SK-N-SH (cell line): ENCODE measurements around the gene NCAPH2. TPM values are rescaled to one million over a fixed set of nuclear protein-coding genes. Genes with fewer than 3 reads are reported as not detected.

Experiments
- CTCF ChIA-PET: fragments of 300-600, 350-600 bp; formaldehyde crosslinking; extraction: SDS; loops from one replicate; lab custom pipeline; 2021; lab: Yijun Ruan, JAX
- POLR2A ChIA-PET: fragments of 350-600 bp; sonication (Branson Sonifier 250); formaldehyde crosslinking; extraction: SDS; loops from one replicate; lab custom pipeline; 2020; ENCODE audit warnings: antibody characterized with exemption, inconsistent platforms; lab: Yijun Ruan, JAX
- DNase-seq: peaks from one replicate; pipeline ENCODE4 v3.0.0; 2012
- H2AFZ ChIP-seq: fragments of 200-600 bp; sonication (generic); 2 replicates; pipeline ENCODE4 v1.8.1; 2016; ENCODE audit warnings: antibody characterized with exemption, mild to moderate bottlenecking, low read depth
- H3F3A ChIP-seq: fragments of 200-600 bp; sonication (generic); replicated peaks from 2 replicates; pipeline ENCODE3; 2016; ENCODE audit warnings: antibody characterized with exemption, mild to moderate bottlenecking; ENCODE audit not compliant: insufficient read depth
- H3K27ac ChIP-seq, 2 experiments: fragments of 200-500 bp in 1 of 2; fragments of 200-600 bp in 1 of 2; sonication (Bioruptor generic) in 1 of 2; sonication (generic), shearing (Covaris generic) in 1 of 2; 2 replicates each; pipeline versions ENCODE4 v1.5.1 to v1.6.1; 2014 to 2016; ENCODE audit warnings: low read depth in 2 of 2, inconsistent platforms in 1 of 2, low read length in 1 of 2, mild to moderate bottlenecking in 1 of 2, mixed read lengths in 1 of 2
- H3K27me3 ChIP-seq: fragments of 200-600 bp; sonication (generic), shearing (Covaris generic); 2 replicates; pipeline ENCODE4 v1.6.1; 2016; ENCODE audit warnings: mixed run types; ENCODE audit not compliant: insufficient read depth
- H3K36me3 ChIP-seq, 2 experiments: fragments of 200-500 bp in 1 of 2; fragments of 200-600 bp in 1 of 2; sonication (Bioruptor generic) in 1 of 2; sonication (generic) in 1 of 2; replicated peaks in 1 of 2; 2 replicates each; pipeline versions ENCODE3 to v1.5.1; 2014 to 2016; ENCODE audit warnings: low read length in 1 of 2, mild to moderate bottlenecking in 1 of 2; ENCODE audit not compliant: insufficient read depth in 2 of 2, control insufficient read depth in 1 of 2
- H3K4me1 ChIP-seq, 2 experiments: fragments of 200-500 bp in 1 of 2; fragments of 200-600 bp in 1 of 2; sonication (Bioruptor generic) in 1 of 2; sonication (generic), shearing (Covaris generic) in 1 of 2; 2 replicates each; pipeline versions ENCODE4 v1.5.1 to v1.6.1; 2014 to 2016; ENCODE audit warnings: low read depth in 1 of 2, low read length in 1 of 2, mixed run types in 1 of 2; ENCODE audit not compliant: insufficient read depth in 2 of 2, control insufficient read depth in 1 of 2
- H3K4me2 ChIP-seq: fragments of 200-600 bp; sonication (generic), shearing (Covaris generic); 2 replicates; pipeline ENCODE4 v1.6.1; 2017; ENCODE audit warnings: mixed run types
- H3K4me3 ChIP-seq, 2 experiments: fragments of 200-500 bp in 1 of 2; fragments of 200-600 bp in 1 of 2; sonication (Bioruptor generic) in 1 of 2; sonication (generic), shearing (Covaris generic) in 1 of 2; 2 replicates each; pipeline versions ENCODE4 v1.5.1 to v1.8.1; 2014 to 2016; ENCODE audit warnings: low read depth in 2 of 2, inconsistent platforms in 1 of 2, low read length in 1 of 2, mild to moderate bottlenecking in 1 of 2, mixed read lengths in 1 of 2, moderate library complexity in 1 of 2
- H3K79me2 ChIP-seq: fragments of 200-600 bp; sonication (generic); 2 replicates; pipeline ENCODE4 v1.8.1; 2017; ENCODE audit warnings: mild to moderate bottlenecking; ENCODE audit not compliant: insufficient read depth
- H3K9ac ChIP-seq: fragments of 200-600 bp; sonication (generic); 2 replicates; pipeline ENCODE4 v1.6.1; 2017; ENCODE audit warnings: mixed run types
- H3K9me2 ChIP-seq: fragments of 200-600 bp; sonication (generic); 2 replicates; pipeline ENCODE4 v1.6.1; 2017; ENCODE audit warnings: mixed run types
- H3K9me3 ChIP-seq: fragments of 200-600 bp; sonication (generic); 2 replicates; pipeline ENCODE4 v1.6.1; 2017; ENCODE audit warnings: mixed run types, mild to moderate bottlenecking, moderate library complexity
- H4K20me1 ChIP-seq: fragments of 200-600 bp; sonication (generic); 2 replicates; pipeline ENCODE4 v1.6.1; 2017; ENCODE audit warnings: mild to moderate bottlenecking, mixed run types; ENCODE audit not compliant: insufficient read depth
- ELF1 ChIP-seq: IDR thresholded peaks from 2 replicates; pipeline ENCODE4 v1.4.0; 2012
- FOSL2 ChIP-seq: IDR thresholded peaks from 2 replicates; pipeline ENCODE4 v1.4.0; 2012; ENCODE audit warnings: low read depth, mild to moderate bottlenecking, moderate library complexity, borderline replicate concordance
- FOXJ3 ChIP-seq: sonication (generic); formaldehyde crosslinking; IDR thresholded peaks from 2 replicates; pipeline ENCODE4 v1.5.1; 2020; ENCODE audit warnings: mild to moderate bottlenecking, missing genetic modification reagents
- GABPA ChIP-seq: IDR thresholded peaks from 2 replicates; pipeline ENCODE4 v1.4.0; 2012; ENCODE audit warnings: low read depth, mild to moderate bottlenecking
- MEF2A ChIP-seq: IDR thresholded peaks from 2 replicates; pipeline ENCODE4 v1.4.0; 2012; ENCODE audit warnings: low read depth, borderline replicate concordance
- NFIC ChIP-seq: IDR thresholded peaks from 2 replicates; pipeline ENCODE4 v1.4.0; 2012; ENCODE audit warnings: borderline replicate concordance
- NRF1 ChIP-seq: IDR thresholded peaks from 2 replicates; pipeline ENCODE4 v1.6.1; 2012; ENCODE audit warnings: low read depth, mild to moderate bottlenecking, low read length
- POLR2AphosphoS5 ChIP-seq: IDR thresholded peaks from 2 replicates; pipeline ENCODE4 v1.6.1; 2012; ENCODE audit warnings: low read depth, low read length
- RAD21 ChIP-seq: IDR thresholded peaks from 2 replicates; pipeline ENCODE4 v1.6.1; 2012; ENCODE audit warnings: mild to moderate bottlenecking, low read length
- RCOR1 ChIP-seq: fragments of 150-350 bp; IDR thresholded peaks from 2 replicates; pipeline ENCODE4 v1.6.1; 2017; ENCODE audit warnings: antibody characterized with exemption, low read length
- TEAD4 ChIP-seq: IDR thresholded peaks from 2 replicates; pipeline ENCODE4 v1.4.0; 2012; ENCODE audit warnings: mild to moderate bottlenecking, borderline replicate concordance; ENCODE audit not compliant: insufficient read depth
- WGBS: methylation state at CpG from one replicate; pipeline ENCODE4 v1.1.6; 2017; ENCODE audit warnings: low lambda C conversion rate; 5-methylcytosine and 5-hydroxymethylcytosine counted together
- polyA plus RNA-seq, 3 experiments: library from polyadenylated mRNA; depleted of rRNA; stranded (reverse); fragments of >200 nt; gene quantifications; 2 replicates each; pipeline ENCODE4 v1.2.3, GENCODE V29; 2012
- TF ChIP-seq, protein P1 (sequence below): IDR thresholded peaks from 2 replicates; pipeline ENCODE4 v1.6.1; 2012; ENCODE audit warnings: mild to moderate bottlenecking, low read depth, low read length, moderate library complexity
- TF ChIP-seq, protein P2 (sequence below): IDR thresholded peaks from 2 replicates; pipeline ENCODE4 v1.4.0; 2012; ENCODE audit warnings: low read depth, borderline replicate concordance
- TF ChIP-seq, protein P3 (sequence below): fragments of 150-350 bp; IDR thresholded peaks from 2 replicates; pipeline ENCODE4 v1.6.1; 2016; ENCODE audit warnings: mild to moderate bottlenecking, low read depth, low read length
- TF ChIP-seq, protein P4 (sequence below): fragments of 200-600 bp; sonication (generic); IDR thresholded peaks from 2 replicates; pipeline ENCODE4 v1.6.1; 2017; ENCODE audit warnings: antibody characterized with exemption, mild to moderate bottlenecking, moderate library complexity
- TF ChIP-seq, protein P5 (sequence below): IDR thresholded peaks from 2 replicates; pipeline ENCODE4 v1.4.0; 2012; ENCODE audit warnings: low read depth, borderline replicate concordance
- TF ChIP-seq, protein P6 (sequence below): fragments of 150-350 bp; IDR thresholded peaks from 2 replicates; pipeline ENCODE4 v1.6.1; 2017; ENCODE audit warnings: antibody characterized with exemption, low read length, low read depth, borderline replicate concordance

The NCAPH2 gene
- polyA plus RNA-seq, 1 of the 3 experiments (the other 2 are of a cell fraction), result 22.4 TPM

DNA sequence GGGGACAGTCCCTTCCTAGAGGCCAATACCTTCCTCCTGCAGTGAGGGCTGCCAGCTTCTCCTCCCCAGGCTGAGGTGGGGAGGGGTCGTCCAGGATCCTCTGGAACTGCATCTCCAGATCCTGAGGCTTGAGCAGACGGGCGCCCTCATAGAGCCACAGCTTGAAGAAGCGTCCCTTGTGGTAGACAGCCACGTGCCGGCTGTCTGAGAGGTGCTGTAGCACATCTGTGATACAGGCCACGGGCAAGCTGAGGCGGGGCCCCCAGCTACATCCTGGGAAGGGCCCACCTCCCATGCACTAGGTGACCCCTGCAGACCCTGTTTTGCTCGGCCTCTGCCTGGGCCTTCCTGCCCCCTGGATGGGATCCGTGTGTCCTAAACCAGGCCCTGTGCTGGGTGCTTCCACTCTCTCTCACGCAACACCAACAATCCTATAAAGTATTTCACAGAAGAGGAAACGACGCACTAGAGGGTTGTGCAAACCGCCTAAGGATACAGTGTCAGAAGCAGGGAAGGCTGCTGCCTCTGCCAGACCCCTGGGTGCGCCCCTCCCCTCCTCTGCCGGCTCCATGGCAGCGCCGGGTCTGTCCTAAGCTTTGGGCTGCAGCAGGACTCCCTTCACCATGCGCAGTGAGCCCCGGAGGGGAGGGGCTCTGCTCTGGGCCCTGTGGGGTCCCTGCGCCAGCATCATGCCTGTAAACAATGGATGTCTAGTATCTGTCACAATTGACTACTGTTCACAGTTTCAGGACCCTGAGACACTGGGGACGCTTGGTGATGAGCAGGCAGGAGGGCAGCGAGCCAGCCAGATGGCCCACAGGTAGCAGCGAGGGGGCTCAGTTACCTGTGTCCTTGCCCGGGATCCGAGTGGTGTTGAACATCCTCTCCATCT is 65.7 kb downstream of the NCAPH2 start:
- no peak overlapping the region for H3K9ac ChIP-seq
- peaks cover 0 to 72% of the 10 kb centered on the region in 2 experiments for H3K36me3 ChIP-seq
- no peak for DNase-seq
- H3K27me3 ChIP-seq, result no peaks in the 10 kb centered on the region
- 92% methylated on average over 5 of the region's 26 CpGs for WGBS
- H3K27ac ChIP-seq, result no peak overlapping the region
- H2AFZ ChIP-seq, result no peak overlapping the region
- no peak overlapping the region for H3K4me2 ChIP-seq
- no peak overlapping the region for H3K4me3 ChIP-seq
- H4K20me1 ChIP-seq, result no peaks in the 10 kb centered on the region
- ChIA-PET CTCF (interaction anchor here (1.2 to 9.0 kb wide), 4 partner anchors 9 to 48 kb away, joined by 3 to 73 read pairs (median 22); partner anchors contain the start of genes SCO2 and SYCE3), POLR2A (interaction anchor here (0.6 kb wide), 1 partner anchor 43 kb away, joined by 3 read pairs; no protein-coding TSS in a partner anchor)
- TF ChIP-seq, protein P1, sequence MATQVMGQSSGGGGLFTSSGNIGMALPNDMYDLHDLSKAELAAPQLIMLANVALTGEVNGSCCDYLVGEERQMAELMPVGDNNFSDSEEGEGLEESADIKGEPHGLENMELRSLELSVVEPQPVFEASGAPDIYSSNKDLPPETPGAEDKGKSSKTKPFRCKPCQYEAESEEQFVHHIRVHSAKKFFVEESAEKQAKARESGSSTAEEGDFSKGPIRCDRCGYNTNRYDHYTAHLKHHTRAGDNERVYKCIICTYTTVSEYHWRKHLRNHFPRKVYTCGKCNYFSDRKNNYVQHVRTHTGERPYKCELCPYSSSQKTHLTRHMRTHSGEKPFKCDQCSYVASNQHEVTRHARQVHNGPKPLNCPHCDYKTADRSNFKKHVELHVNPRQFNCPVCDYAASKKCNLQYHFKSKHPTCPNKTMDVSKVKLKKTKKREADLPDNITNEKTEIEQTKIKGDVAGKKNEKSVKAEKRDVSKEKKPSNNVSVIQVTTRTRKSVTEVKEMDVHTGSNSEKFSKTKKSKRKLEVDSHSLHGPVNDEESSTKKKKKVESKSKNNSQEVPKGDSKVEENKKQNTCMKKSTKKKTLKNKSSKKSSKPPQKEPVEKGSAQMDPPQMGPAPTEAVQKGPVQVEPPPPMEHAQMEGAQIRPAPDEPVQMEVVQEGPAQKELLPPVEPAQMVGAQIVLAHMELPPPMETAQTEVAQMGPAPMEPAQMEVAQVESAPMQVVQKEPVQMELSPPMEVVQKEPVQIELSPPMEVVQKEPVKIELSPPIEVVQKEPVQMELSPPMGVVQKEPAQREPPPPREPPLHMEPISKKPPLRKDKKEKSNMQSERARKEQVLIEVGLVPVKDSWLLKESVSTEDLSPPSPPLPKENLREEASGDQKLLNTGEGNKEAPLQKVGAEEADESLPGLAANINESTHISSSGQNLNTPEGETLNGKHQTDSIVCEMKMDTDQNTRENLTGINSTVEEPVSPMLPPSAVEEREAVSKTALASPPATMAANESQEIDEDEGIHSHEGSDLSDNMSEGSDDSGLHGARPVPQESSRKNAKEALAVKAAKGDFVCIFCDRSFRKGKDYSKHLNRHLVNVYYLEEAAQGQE, result no peak
- TF ChIP-seq POLR2AphosphoS5 (no peak), GABPA (no peak), RAD21 (no peak), RCOR1 (no peak), NRF1 (no peak), FOSL2 (no peak), ELF1 (no peak), TEAD4 (no peak), MEF2A (no peak), NFIC (no peak), FOXJ3 (no peak)
- TF ChIP-seq, protein P2, sequence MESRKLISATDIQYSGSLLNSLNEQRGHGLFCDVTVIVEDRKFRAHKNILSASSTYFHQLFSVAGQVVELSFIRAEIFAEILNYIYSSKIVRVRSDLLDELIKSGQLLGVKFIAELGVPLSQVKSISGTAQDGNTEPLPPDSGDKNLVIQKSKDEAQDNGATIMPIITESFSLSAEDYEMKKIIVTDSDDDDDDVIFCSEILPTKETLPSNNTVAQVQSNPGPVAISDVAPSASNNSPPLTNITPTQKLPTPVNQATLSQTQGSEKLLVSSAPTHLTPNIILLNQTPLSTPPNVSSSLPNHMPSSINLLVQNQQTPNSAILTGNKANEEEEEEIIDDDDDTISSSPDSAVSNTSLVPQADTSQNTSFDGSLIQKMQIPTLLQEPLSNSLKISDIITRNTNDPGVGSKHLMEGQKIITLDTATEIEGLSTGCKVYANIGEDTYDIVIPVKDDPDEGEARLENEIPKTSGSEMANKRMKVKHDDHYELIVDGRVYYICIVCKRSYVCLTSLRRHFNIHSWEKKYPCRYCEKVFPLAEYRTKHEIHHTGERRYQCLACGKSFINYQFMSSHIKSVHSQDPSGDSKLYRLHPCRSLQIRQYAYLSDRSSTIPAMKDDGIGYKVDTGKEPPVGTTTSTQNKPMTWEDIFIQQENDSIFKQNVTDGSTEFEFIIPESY, result no peak
- TF ChIP-seq, protein P3, sequence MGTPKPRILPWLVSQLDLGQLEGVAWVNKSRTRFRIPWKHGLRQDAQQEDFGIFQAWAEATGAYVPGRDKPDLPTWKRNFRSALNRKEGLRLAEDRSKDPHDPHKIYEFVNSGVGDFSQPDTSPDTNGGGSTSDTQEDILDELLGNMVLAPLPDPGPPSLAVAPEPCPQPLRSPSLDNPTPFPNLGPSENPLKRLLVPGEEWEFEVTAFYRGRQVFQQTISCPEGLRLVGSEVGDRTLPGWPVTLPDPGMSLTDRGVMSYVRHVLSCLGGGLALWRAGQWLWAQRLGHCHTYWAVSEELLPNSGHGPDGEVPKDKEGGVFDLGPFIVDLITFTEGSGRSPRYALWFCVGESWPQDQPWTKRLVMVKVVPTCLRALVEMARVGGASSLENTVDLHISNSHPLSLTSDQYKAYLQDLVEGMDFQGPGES, result no peak
- TF ChIP-seq, protein P4, sequence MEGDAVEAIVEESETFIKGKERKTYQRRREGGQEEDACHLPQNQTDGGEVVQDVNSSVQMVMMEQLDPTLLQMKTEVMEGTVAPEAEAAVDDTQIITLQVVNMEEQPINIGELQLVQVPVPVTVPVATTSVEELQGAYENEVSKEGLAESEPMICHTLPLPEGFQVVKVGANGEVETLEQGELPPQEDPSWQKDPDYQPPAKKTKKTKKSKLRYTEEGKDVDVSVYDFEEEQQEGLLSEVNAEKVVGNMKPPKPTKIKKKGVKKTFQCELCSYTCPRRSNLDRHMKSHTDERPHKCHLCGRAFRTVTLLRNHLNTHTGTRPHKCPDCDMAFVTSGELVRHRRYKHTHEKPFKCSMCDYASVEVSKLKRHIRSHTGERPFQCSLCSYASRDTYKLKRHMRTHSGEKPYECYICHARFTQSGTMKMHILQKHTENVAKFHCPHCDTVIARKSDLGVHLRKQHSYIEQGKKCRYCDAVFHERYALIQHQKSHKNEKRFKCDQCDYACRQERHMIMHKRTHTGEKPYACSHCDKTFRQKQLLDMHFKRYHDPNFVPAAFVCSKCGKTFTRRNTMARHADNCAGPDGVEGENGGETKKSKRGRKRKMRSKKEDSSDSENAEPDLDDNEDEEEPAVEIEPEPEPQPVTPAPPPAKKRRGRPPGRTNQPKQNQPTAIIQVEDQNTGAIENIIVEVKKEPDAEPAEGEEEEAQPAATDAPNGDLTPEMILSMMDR, result no peak
- TF ChIP-seq, protein P5, sequence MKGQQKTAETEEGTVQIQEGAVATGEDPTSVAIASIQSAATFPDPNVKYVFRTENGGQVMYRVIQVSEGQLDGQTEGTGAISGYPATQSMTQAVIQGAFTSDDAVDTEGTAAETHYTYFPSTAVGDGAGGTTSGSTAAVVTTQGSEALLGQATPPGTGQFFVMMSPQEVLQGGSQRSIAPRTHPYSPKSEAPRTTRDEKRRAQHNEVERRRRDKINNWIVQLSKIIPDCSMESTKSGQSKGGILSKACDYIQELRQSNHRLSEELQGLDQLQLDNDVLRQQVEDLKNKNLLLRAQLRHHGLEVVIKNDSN, result no peak
- TF ChIP-seq, protein P6, sequence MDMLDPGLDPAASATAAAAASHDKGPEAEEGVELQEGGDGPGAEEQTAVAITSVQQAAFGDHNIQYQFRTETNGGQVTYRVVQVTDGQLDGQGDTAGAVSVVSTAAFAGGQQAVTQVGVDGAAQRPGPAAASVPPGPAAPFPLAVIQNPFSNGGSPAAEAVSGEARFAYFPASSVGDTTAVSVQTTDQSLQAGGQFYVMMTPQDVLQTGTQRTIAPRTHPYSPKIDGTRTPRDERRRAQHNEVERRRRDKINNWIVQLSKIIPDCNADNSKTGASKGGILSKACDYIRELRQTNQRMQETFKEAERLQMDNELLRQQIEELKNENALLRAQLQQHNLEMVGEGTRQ, result no peak
- no peaks in the 10 kb centered on the region for H3K4me1 ChIP-seq
- no peaks in the 10 kb centered on the region for H3K9me3 ChIP-seq
- H3K79me2 ChIP-seq, result no peaks in the 10 kb centered on the region
- H3K9me2 ChIP-seq, result no peaks in the 10 kb centered on the region
- H3F3A ChIP-seq, result no peaks in the 10 kb centered on the region
